ENCODE results near the gene ZBTB7B. TPM values are rescaled to one million over a fixed set of nuclear protein-coding genes. Genes with fewer than 3 reads are reported as not detected.

The ZBTB7B gene
- total and polyA plus RNA-seq, 2 experiments from 2014 or later, result 2.3 to 27.0 TPM

DNA sequence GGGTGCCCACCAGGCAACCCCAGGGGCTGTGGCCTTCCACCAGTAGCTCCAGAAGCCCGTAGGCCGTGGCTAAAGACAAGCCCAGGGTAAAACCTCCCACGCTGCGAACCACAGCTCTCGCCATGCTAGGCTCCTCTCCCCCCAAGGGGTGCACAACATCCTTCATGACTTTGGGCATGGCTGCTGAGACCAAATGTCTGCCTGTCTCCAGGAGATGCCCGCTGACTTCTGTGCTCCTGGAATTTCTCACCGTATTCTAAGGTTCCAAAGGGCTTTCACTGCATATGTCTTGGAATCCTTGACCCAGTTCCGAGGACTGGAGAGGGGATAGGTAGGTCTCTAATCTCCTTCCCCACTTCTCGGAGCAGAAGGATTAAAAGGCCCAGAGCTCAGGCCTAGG is 30.9 kb downstream of the ZBTB7B start, which contains the start of the genes DCST1 and DCST2:
Gene DCST1, plus strand, starts transcription at position 301 of the 400 bp plus-strand sequence. CDS start 213 bp downstream, outside the sequence.
Gene DCST2, minus strand, starts transcription at position 258 of the 400 bp plus-strand sequence. Its CDS starts 80 bp downstream, at position 178.
- DNase-seq, result no peak
- Histone ChIP-seq H3K9me2 (ENCODE audit: insufficient read depth) (no peaks in the 10 kb centered on the region), H3K27ac (no peak within 1 kb of the TSS), H3K9me3 (ENCODE audit: low read depth) (no peaks in the 10 kb centered on the region), H3K79me2 (ENCODE audit: insufficient read depth) (no peaks in the 10 kb centered on the region), H3K36me3 (ENCODE audit: low read depth) (no peaks in the 10 kb centered on the region), H3K4me3 (no peak within 1 kb of the TSS), H3K4me2 (ENCODE audit: unreplicated experiment) (no peak within 1 kb of the TSS), H4K20me1 (ENCODE audit: insufficient read depth) (no peaks in the 10 kb centered on the region), H3F3A (ENCODE audit: insufficient read depth) (no peaks in the 10 kb centered on the region), H3K4me1 (ENCODE audit: insufficient read depth) (peaks cover 3% of the 10 kb centered on the region; the same call in 1 of the 2 replicates), H3K27me3 (replicated peaks; ENCODE audit: insufficient read depth) (no peaks in the 10 kb centered on the region), H2AFZ (no peak within 1 kb of the TSS), H3K9ac (no peak within 1 kb of the TSS)
- 80% methylated on average over 9 of the region's 9 CpGs for WGBS, 2 experiments (ENCODE audit: low coverage in 1 of 2, low lambda C conversion rate in 2 of 2, missing lambda C conversion rate in 2 of 2)
- TF ChIP-seq EZH2phosphoT487 (IDR thresholded peaks at IDR 0.05; ENCODE audit: insufficient read depth, low read depth) (no peak), EZH2 (IDR thresholded peaks at IDR 0.05; ENCODE audit: insufficient read depth, poor library complexity, severe bottlenecking) (no peak)
- in situ Hi-C loops (cut with MboI), result no loop called here

DNA sequence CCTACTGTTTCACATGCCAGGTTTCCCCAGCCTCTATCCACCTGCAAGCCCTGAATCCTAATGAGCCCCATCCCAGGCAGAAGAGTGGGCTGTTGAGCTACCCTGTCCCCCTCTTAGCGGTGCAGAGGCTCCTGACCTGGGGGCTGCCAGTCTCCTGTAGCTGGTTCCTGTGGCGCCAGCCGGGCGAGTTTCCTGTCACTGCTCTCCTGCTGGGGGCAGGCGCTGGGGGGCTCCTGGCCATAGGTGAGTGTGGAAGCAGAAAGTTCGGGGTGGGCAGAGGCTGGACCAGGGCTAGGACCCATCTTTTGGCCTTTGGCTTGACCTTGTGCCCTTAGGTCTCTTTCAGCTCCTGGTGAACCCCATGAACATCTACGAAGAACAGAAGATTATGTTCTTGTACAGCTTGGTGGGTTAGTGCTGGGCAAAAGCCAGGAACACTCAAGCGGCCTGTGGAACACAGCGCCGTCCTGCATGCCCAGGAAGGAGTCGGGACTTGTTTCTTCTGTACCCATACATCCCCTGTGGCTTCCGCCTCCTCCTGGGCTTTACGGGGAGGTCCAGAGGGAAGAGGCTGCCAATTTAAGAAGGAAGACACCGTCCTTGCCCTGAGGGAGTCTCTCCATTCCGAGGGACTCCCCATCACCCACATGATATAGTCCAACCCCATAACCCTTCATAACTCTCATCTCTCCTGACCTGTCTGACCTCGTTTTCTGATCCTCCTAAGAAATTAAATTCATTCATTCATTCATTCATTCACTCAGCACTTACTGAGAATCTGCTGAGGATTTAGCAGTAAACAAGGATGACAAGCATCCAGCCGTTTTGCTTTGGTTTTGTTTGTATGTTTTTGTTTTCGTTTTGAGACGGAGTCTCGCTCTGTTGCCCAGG is 32.0 kb downstream of the ZBTB7B start:
- peaks cover 8% of the 10 kb centered on the region; the same call in 1 of the 2 replicates for H3K4me1 ChIP-seq (ENCODE audit: insufficient read depth)
- WGBS, 2 experiments (ENCODE audit: low coverage in 1 of 2, low lambda C conversion rate in 2 of 2, missing lambda C conversion rate in 2 of 2), result 66 to 72% methylated on average over 20 of the region's 20 CpGs
- H2AFZ ChIP-seq, result no peak overlapping the region
- H3K9me2 ChIP-seq (ENCODE audit: insufficient read depth), result no peaks in the 10 kb centered on the region
- no peaks in the 10 kb centered on the region for H3K36me3 ChIP-seq (ENCODE audit: low read depth)
- H3F3A ChIP-seq (ENCODE audit: insufficient read depth), result no peaks in the 10 kb centered on the region
- in situ Hi-C loops (cut with MboI), result no loop called here
- H3K79me2 ChIP-seq (ENCODE audit: insufficient read depth), result no peaks in the 10 kb centered on the region
- H3K4me3 ChIP-seq, result no peak overlapping the region
- no peaks in the 10 kb centered on the region for H4K20me1 ChIP-seq (ENCODE audit: insufficient read depth)
- no peak for DNase-seq
- H3K9me3 ChIP-seq (ENCODE audit: low read depth), result no peaks in the 10 kb centered on the region
- H3K9ac ChIP-seq, result no peak overlapping the region
- TF ChIP-seq EZH2phosphoT487 (IDR thresholded peaks at IDR 0.05; ENCODE audit: insufficient read depth, low read depth) (no peak), EZH2 (IDR thresholded peaks at IDR 0.05; ENCODE audit: insufficient read depth, poor library complexity, severe bottlenecking) (no peak)
- H3K27ac ChIP-seq, result no peak overlapping the region
- no peak overlapping the region for H3K4me2 ChIP-seq (ENCODE audit: unreplicated experiment)
- no peaks in the 10 kb centered on the region for H3K27me3 ChIP-seq (replicated peaks; ENCODE audit: insufficient read depth)

- in situ Hi-C loops (cut with MboI), result no loop called here
- Histone ChIP-seq H3F3A (ENCODE audit: insufficient read depth) (no peaks in the 10 kb centered on the region), H3K9me3 (ENCODE audit: low read depth) (no peaks in the 10 kb centered on the region), H3K36me3 (ENCODE audit: low read depth) (no peaks in the 10 kb centered on the region), H3K4me2 (ENCODE audit: unreplicated experiment) (no peak overlapping the region), H3K4me3 (no peak overlapping the region), H2AFZ (no peak overlapping the region), H3K27me3 (replicated peaks; ENCODE audit: insufficient read depth) (no peaks in the 10 kb centered on the region), H3K9me2 (ENCODE audit: insufficient read depth) (no peaks in the 10 kb centered on the region), H4K20me1 (ENCODE audit: insufficient read depth) (no peaks in the 10 kb centered on the region), H3K27ac (no peak overlapping the region), H3K4me1 (ENCODE audit: insufficient read depth) (peaks cover 8% of the 10 kb centered on the region; the same call in 1 of the 2 replicates), H3K9ac (no peak overlapping the region), H3K79me2 (ENCODE audit: insufficient read depth) (no peaks in the 10 kb centered on the region)
- DNase-seq, result no peak
- 91 to 92% methylated on average over 2 of the region's 2 CpGs for WGBS, 2 experiments (ENCODE audit: low coverage in 1 of 2, low lambda C conversion rate in 2 of 2, missing lambda C conversion rate in 2 of 2)
- TF ChIP-seq EZH2 (IDR thresholded peaks at IDR 0.05; ENCODE audit: insufficient read depth, poor library complexity, severe bottlenecking) (no peak), EZH2phosphoT487 (IDR thresholded peaks at IDR 0.05; ENCODE audit: insufficient read depth, low read depth) (no peak)
Measured at GRCh38 chr1:155035936-155036335, 33.3 kb downstream of the ZBTB7B start.

- Histone ChIP-seq H3K9ac (no peak overlapping the region), H3K27ac (no peak overlapping the region), H4K20me1 (ENCODE audit: insufficient read depth) (no peaks in the 10 kb centered on the region), H3K4me2 (ENCODE audit: unreplicated experiment) (no peak overlapping the region), H3K36me3 (ENCODE audit: low read depth) (no peaks in the 10 kb centered on the region), H3K9me3 (ENCODE audit: low read depth) (no peaks in the 10 kb centered on the region), H3K79me2 (ENCODE audit: insufficient read depth) (no peaks in the 10 kb centered on the region), H3K4me3 (no peak overlapping the region), H3K4me1 (ENCODE audit: insufficient read depth) (peaks cover 8% of the 10 kb centered on the region; the same call in 1 of the 2 replicates), H2AFZ (no peak overlapping the region), H3K27me3 (replicated peaks; ENCODE audit: insufficient read depth) (no peaks in the 10 kb centered on the region), H3F3A (ENCODE audit: insufficient read depth) (no peaks in the 10 kb centered on the region), H3K9me2 (ENCODE audit: insufficient read depth) (no peaks in the 10 kb centered on the region)
- no peak for DNase-seq
- WGBS, 2 experiments (ENCODE audit: low coverage in 1 of 2, low lambda C conversion rate in 2 of 2, missing lambda C conversion rate in 2 of 2), result 81 to 88% methylated on average over 3 of the region's 3 CpGs
- in situ Hi-C loops (cut with MboI), result no loop called here
- TF ChIP-seq EZH2 (IDR thresholded peaks at IDR 0.05; ENCODE audit: insufficient read depth, poor library complexity, severe bottlenecking), result no peak
- TF ChIP-seq EZH2phosphoT487 (IDR thresholded peaks at IDR 0.05; ENCODE audit: insufficient read depth, low read depth), result no peak
Measured at GRCh38 chr1:155037043-155037442, 34.4 kb downstream of the ZBTB7B start.

Data from GM23248 (cell line).